Lower leg skin (tissue), 3 donors: ENCODE results near the gene UBE2E2.

Experiments
- POLR2A ChIP-seq, 2 donors: fragments of 450-650 bp; IDR thresholded peaks; one replicate each; pipeline ENCODE4 v1.6.1; 2016 to 2017; ENCODE audit warnings: antibody characterized with exemption in 2 of 2, mild to moderate bottlenecking in 1 of 2, moderate library complexity in 1 of 2
- TF ChIP-seq, protein P1 (sequence below), 3 donors: fragments of 450-650 bp; IDR thresholded peaks; one replicate each; pipeline ENCODE4 v1.5.1; 2016; ENCODE audit warnings: antibody characterized with exemption in 3 of 3, mild to moderate bottlenecking in 3 of 3, moderate library complexity in 2 of 3

DNA sequence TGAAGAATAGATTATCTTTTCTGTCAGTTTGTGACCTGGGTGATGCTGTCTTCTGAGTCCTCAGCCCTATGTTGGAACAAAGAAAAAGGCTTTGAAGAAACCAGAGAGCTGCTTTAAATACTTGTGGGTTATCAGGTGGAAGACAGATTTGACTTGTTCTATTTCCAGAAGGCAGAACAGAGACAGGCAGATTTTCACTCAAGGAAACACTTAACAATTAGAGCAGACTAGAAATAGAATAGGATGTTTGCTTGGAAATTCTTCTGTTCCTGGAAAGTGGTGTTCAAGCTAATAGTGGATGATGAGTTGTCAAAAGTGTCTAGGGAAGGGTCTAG is 219.4 kb downstream of the UBE2E2 start:
- no peak for TF ChIP-seq POLR2A (IDR thresholded peaks at IDR 0.05)
- TF ChIP-seq, protein P1, sequence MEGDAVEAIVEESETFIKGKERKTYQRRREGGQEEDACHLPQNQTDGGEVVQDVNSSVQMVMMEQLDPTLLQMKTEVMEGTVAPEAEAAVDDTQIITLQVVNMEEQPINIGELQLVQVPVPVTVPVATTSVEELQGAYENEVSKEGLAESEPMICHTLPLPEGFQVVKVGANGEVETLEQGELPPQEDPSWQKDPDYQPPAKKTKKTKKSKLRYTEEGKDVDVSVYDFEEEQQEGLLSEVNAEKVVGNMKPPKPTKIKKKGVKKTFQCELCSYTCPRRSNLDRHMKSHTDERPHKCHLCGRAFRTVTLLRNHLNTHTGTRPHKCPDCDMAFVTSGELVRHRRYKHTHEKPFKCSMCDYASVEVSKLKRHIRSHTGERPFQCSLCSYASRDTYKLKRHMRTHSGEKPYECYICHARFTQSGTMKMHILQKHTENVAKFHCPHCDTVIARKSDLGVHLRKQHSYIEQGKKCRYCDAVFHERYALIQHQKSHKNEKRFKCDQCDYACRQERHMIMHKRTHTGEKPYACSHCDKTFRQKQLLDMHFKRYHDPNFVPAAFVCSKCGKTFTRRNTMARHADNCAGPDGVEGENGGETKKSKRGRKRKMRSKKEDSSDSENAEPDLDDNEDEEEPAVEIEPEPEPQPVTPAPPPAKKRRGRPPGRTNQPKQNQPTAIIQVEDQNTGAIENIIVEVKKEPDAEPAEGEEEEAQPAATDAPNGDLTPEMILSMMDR (IDR thresholded peaks at IDR 0.05) = no peak
